GM23338 (cell line): ENCODE data around the gene PDGFRA. TPM values are rescaled to one million over a fixed set of nuclear protein-coding genes. Genes with fewer than 3 reads are reported as not detected.

Source experiments
- ATAC-seq: fragments of 200-7000 bp; cut with Tn5 transposase; 3 replicates; pipeline ENCODE4 v1.9.1; 2020
- DNase-seq: peaks from one replicate; pipeline ENCODE4 v3.0.0-alpha.2; 2015; ENCODE audit warnings: low spot score
- H2AFZ ChIP-seq: fragments of 200-600 bp; sonication (generic); 2 replicates; pipeline ENCODE4 v1.8.0; 2016; ENCODE audit warnings: antibody characterized with exemption, mild to moderate bottlenecking, moderate library complexity
- H3F3A ChIP-seq: fragments of 200-600 bp; sonication (generic); replicated peaks from 2 replicates; pipeline ENCODE4 v1.8.0; 2017; ENCODE audit warnings: antibody characterized with exemption, mixed run types, low read depth
- H3K27ac ChIP-seq: fragments of 200-600 bp; sonication (generic); 2 replicates; pipeline ENCODE4 v1.6.1; 2016; ENCODE audit warnings: low read depth
- H3K27me3 ChIP-seq: fragments of 200-600 bp; sonication (generic); 2 replicates; pipeline ENCODE4 v1.8.0; 2016; ENCODE audit warnings: mild to moderate bottlenecking, mixed run types, moderate library complexity; ENCODE audit not compliant: insufficient read depth
- H3K36me3 ChIP-seq: fragments of 200-600 bp; sonication (generic); 2 replicates; pipeline ENCODE4 v1.8.0; 2016; ENCODE audit warnings: mild to moderate bottlenecking; ENCODE audit not compliant: insufficient read depth
- H3K4me1 ChIP-seq: fragments of 200-600 bp; sonication (generic); 2 replicates; pipeline ENCODE4 v1.8.0; 2016; ENCODE audit warnings: mild to moderate bottlenecking, moderate library complexity; ENCODE audit not compliant: insufficient read depth
- H3K4me2 ChIP-seq: fragments of 200-600 bp; sonication (generic); 2 replicates; pipeline ENCODE4 v1.7.1; 2017; ENCODE audit warnings: mixed run types
- H3K4me3 ChIP-seq: fragments of 200-600 bp; sonication (generic); 2 replicates; pipeline ENCODE4 v1.6.1; 2016; ENCODE audit warnings: mixed run types
- H3K79me2 ChIP-seq: fragments of 200-600 bp; sonication (generic); replicated peaks from 2 replicates; pipeline ENCODE4 v1.8.0; 2017; ENCODE audit warnings: mild to moderate bottlenecking; ENCODE audit not compliant: insufficient read depth
- H3K9me2 ChIP-seq: fragments of 200-600 bp; sonication (generic); 2 replicates; pipeline ENCODE4 v1.8.0; 2017; ENCODE audit not compliant: insufficient read depth
- H4K20me1 ChIP-seq: fragments of 200-600 bp; sonication (generic); replicated peaks from 2 replicates; pipeline ENCODE4 v1.8.0; 2017; ENCODE audit warnings: mild to moderate bottlenecking; ENCODE audit not compliant: insufficient read depth
- H3K27ac Mint-ChIP-seq: 2 replicates; pipeline ENCODE4 v1.8.0; 2020; ENCODE audit warnings: inconsistent platforms, mild to moderate bottlenecking, moderate library complexity, mixed read lengths
- H3K27me3 Mint-ChIP-seq: 3 replicates; pipeline ENCODE4 v1.8.0; 2022; ENCODE audit warnings: low read depth, mild to moderate bottlenecking, moderate library complexity, mixed read lengths, inconsistent platforms; ENCODE audit not compliant: insufficient read depth, poor library complexity
- H3K36me3 Mint-ChIP-seq: 3 replicates; pipeline ENCODE4 v1.8.0; 2021; ENCODE audit warnings: low read depth, mild to moderate bottlenecking, inconsistent platforms, moderate library complexity, mixed read lengths
- H3K4me1 Mint-ChIP-seq: 3 replicates; pipeline ENCODE4 v1.8.0; 2020; ENCODE audit warnings: mild to moderate bottlenecking, inconsistent platforms, mixed read lengths
- H3K4me3 Mint-ChIP-seq: 3 replicates; pipeline ENCODE4 v1.8.0; 2021; ENCODE audit warnings: moderate library complexity, mild to moderate bottlenecking, inconsistent platforms, mixed read lengths
- H3K9me3 Mint-ChIP-seq: 3 replicates; pipeline ENCODE4 v1.8.0; 2020; ENCODE audit warnings: moderate library complexity, mild to moderate bottlenecking, inconsistent platforms, mixed read lengths
- CREB1 ChIP-seq: fragments of 250-450 bp; sonication (Bioruptor Pico); IDR thresholded peaks from 2 replicates; pipeline ENCODE4 v1.5.0; 2020; ENCODE audit warnings: low read depth, mild to moderate bottlenecking, moderate library complexity
- CTCF ChIP-seq, 2 experiments: fragments of 200-600 bp in 1 of 2; sonication (generic) in 1 of 2; conservative IDR thresholded peaks; 2 replicates each; pipeline versions ENCODE4 v1.5.1 to v1.6.1; 2016 to 2017; ENCODE audit warnings: antibody characterized with exemption in 2 of 2, low read depth in 2 of 2, mild to moderate bottlenecking in 2 of 2, moderate library complexity in 1 of 2
- ETS1 ChIP-seq: IDR thresholded peaks from 2 replicates; pipeline ENCODE4 v1.6.1; 2016; ENCODE audit warnings: antibody characterized with exemption
- EZH2 ChIP-seq: fragments of 200-600 bp; sonication (generic); IDR thresholded peaks from one replicate; pipeline ENCODE4 v1.8.0; 2017; ENCODE audit warnings: antibody characterized with exemption, mild to moderate bottlenecking, low read depth; ENCODE audit not compliant: unreplicated experiment
- EZH2phosphoT487 ChIP-seq: fragments of 200-600 bp; sonication (generic); IDR thresholded peaks from one replicate; pipeline ENCODE4 v1.8.1; 2018; ENCODE audit warnings: antibody characterized with exemption; ENCODE audit not compliant: unreplicated experiment
- JUNB ChIP-seq: IDR thresholded peaks from one replicate; pipeline ENCODE4 v1.6.1; 2016; ENCODE audit warnings: antibody characterized with exemption; ENCODE audit not compliant: unreplicated experiment
- NANOG ChIP-seq: IDR thresholded peaks from 2 replicates; pipeline ENCODE4 v1.6.1; 2016; ENCODE audit warnings: antibody characterized with exemption, borderline replicate concordance
- POLR2AphosphoS5 ChIP-seq: IDR thresholded peaks from 2 replicates; pipeline ENCODE4 v1.6.1; 2016; ENCODE audit warnings: antibody characterized with exemption, low read depth
- REST ChIP-seq: IDR thresholded peaks from one replicate; pipeline ENCODE4 v1.6.1; 2018; ENCODE audit warnings: antibody characterized with exemption; ENCODE audit not compliant: unreplicated experiment
- STAT1 ChIP-seq: IDR thresholded peaks from one replicate; pipeline ENCODE4 v1.6.1; 2016; ENCODE audit warnings: antibody characterized with exemption; ENCODE audit not compliant: unreplicated experiment
- ZNF114 ChIP-seq: fragments of 250-450 bp; sonication (Bioruptor Pico); IDR thresholded peaks from 2 replicates; pipeline ENCODE4 v1.5.0; 2020; ENCODE audit warnings: mild to moderate bottlenecking, moderate library complexity
- ZNF331 ChIP-seq: fragments of 250-450 bp; sonication (Bioruptor Pico); IDR thresholded peaks from 2 replicates; pipeline ENCODE4 v1.5.0; 2020; ENCODE audit warnings: low read depth, mild to moderate bottlenecking, moderate library complexity
- ZNF462 ChIP-seq: fragments of 250-450 bp; sonication (Bioruptor Pico); IDR thresholded peaks from 2 replicates; pipeline ENCODE4 v1.5.0; 2020; ENCODE audit warnings: mild to moderate bottlenecking, moderate library complexity
- polyA plus RNA-seq: library from polyadenylated mRNA; unstranded; fragments of >200 nt; fragmentation: Nextera tagmentation; extraction: Ambion mirVana; gene quantifications from 2 replicates; pipeline ENCODE4 v1.2.1, GENCODE V29; 2016
- total RNA-seq: library from RNA; depleted of rRNA; stranded (reverse); fragments of >200 nt; shearing (Covaris generic); gene quantifications from 2 replicates; pipeline ENCODE4 v1.2.3, GENCODE V29; 2014

Gene PDGFRA
- total and polyA plus RNA-seq, 2 experiments from 2014 or later: 8.0 to 10.8 TPM

- no peak for DNase-seq
- peaks cover 26% of the 10 kb centered on the region for H3K9me2 ChIP-seq
- Mint-ChIP-seq H3K27ac (no peak overlapping the region), H3K4me3 (no peak overlapping the region), H3K4me1 (peaks cover 36% of the 10 kb centered on the region), H3K9me3 (no peaks in the 10 kb centered on the region; the same call in 2 of the 3 replicates), H3K27me3 (peaks cover 11% of the 10 kb centered on the region), H3K36me3 (peaks cover 18% of the 10 kb centered on the region; the same call in 2 of the 3 replicates)
- H3K36me3 ChIP-seq: no peaks in the 10 kb centered on the region
- no peaks in the 10 kb centered on the region for H3K79me2 ChIP-seq
- no peak for ATAC-seq
- no peaks in the 10 kb centered on the region; the same call in 1 of the 2 replicates for H3F3A ChIP-seq
- peaks cover 29% of the 10 kb centered on the region for H3K4me1 ChIP-seq
- 0 out of 2 replicates have a peak overlapping the region, but pooled peaks have one; percentile 16 for H2AFZ ChIP-seq
- TF ChIP-seq CREB1 (CRISPR knock-in tag) (no peak), EZH2phosphoT487 (no peak), ZNF114 (no peak), REST (no peak), ETS1 (no peak), STAT1 (no peak), ZNF331 (CRISPR knock-in tag) (no peak), CTCF (conservative IDR thresholded peaks at IDR 0.05; ENCODE audit: low read depth in 2 of 2) (no peak), POLR2AphosphoS5 (no peak), EZH2 (no peak), ZNF462 (CRISPR knock-in tag) (no peak), JUNB (no peak), NANOG (no peak)
- no peaks in the 10 kb centered on the region for H3K27me3 ChIP-seq
- H3K4me3 ChIP-seq: no peak overlapping the region
- H3K27ac ChIP-seq: no peak overlapping the region
- no peaks in the 10 kb centered on the region for H4K20me1 ChIP-seq
- no peak overlapping the region for H3K4me2 ChIP-seq
These were observed 45.9 kb downstream of the PDGFRA start for GRCh38 chr4:54274795-54275665.
